ENCODE measurements around the gene ZNF350.

ZNF350 gene

DNA sequence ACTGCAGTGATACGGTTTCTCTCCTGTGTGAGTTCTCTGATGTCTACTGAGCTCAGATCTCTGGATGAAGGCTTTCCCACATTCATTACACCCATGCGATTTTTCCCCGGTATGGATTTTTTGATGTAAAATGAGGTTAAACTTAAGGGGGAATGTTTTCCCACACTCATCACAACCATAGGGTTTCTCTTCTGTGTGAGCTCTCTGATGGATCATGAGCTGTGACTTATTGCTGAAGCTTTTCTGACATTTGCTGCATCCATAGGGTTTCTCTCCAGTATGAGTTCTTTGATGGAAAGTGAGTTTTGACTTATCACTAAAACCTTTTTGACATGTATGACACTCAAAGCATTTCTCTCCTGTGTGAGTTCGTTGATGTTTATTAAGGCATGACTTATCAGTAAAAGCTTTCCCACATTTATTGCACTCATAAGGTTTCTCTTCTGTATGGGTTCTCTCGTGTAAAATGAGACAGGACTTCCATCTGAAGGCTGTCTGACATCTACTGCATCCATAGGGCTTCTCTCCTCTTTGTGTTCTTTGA is 71.2 kb downstream of the ZNF350 start:
- no peak overlapping the region for H3K4me3 ChIP-seq (ENCODE audit: low read depth, low read length)
- no peak for DNase-seq (ENCODE audit: low read depth)

All from skeletal muscle cell (primary cell).